KMS-11 (cell line): Measurements from ENCODE around the gene NTNG2.

Source experiments
- H2AFZ ChIP-seq: fragments of 200-600 bp; sonication (generic); 2 replicates; pipeline ENCODE4 v1.6.1; 2016; ENCODE audit warnings: antibody characterized with exemption, mixed run types, low read depth
- H3K27ac ChIP-seq: fragments of 200-600 bp; sonication (generic); 2 replicates; pipeline ENCODE4 v1.6.1; 2016; ENCODE audit warnings: mild to moderate bottlenecking, mixed run types
- H3K27me3 ChIP-seq: fragments of 200-600 bp; sonication (generic); 2 replicates; pipeline ENCODE4 v1.6.1; 2017; ENCODE audit warnings: mild to moderate bottlenecking, low read depth, mixed run types, moderate library complexity; ENCODE audit not compliant: insufficient read depth
- H3K36me3 ChIP-seq: fragments of 200-600 bp; sonication (generic); 2 replicates; pipeline ENCODE4 v1.6.1; 2017; ENCODE audit warnings: mild to moderate bottlenecking, mixed run types; ENCODE audit not compliant: insufficient read depth
- H3K4me1 ChIP-seq: fragments of 200-600 bp; sonication (generic); 2 replicates; pipeline ENCODE4 v1.6.1; 2016; ENCODE audit warnings: mild to moderate bottlenecking, low read depth, mixed run types; ENCODE audit not compliant: poor library complexity, severe bottlenecking
- H3K4me2 ChIP-seq: fragments of 200-600 bp; sonication (generic); 2 replicates; pipeline ENCODE4 v1.7.0; 2016; ENCODE audit warnings: mild to moderate bottlenecking, mixed run types
- H3K4me3 ChIP-seq: fragments of 200-600 bp; sonication (generic); IDR thresholded peaks from 2 replicates; pipeline ENCODE4 v1.6.1; 2017; ENCODE audit warnings: low read depth, low read length, mixed read lengths; ENCODE audit not compliant: insufficient read depth
- H3K79me2 ChIP-seq: fragments of 200-600 bp; sonication (generic); 2 replicates; pipeline ENCODE4 v1.6.1; 2016; ENCODE audit warnings: low read depth, mixed run types; ENCODE audit not compliant: insufficient read depth
- H3K9ac ChIP-seq: fragments of 200-600 bp; sonication (generic); 2 replicates; pipeline ENCODE4 v1.6.1; 2016; ENCODE audit warnings: mild to moderate bottlenecking, mixed run types
- H4K20me1 ChIP-seq: fragments of 200-600 bp; sonication (generic); 2 replicates; pipeline ENCODE4 v1.6.1; 2016; ENCODE audit warnings: mild to moderate bottlenecking, mixed run types; ENCODE audit not compliant: insufficient read depth
- CTCF ChIP-seq: fragments of 200-600 bp; sonication (generic); conservative IDR thresholded peaks from 2 replicates; pipeline ENCODE4 v1.6.1; 2017; ENCODE audit warnings: low read depth, mild to moderate bottlenecking, antibody characterized with exemption, low read length, moderate library complexity, mixed read lengths

NTNG2 gene

GRCh38 chr9:132157347-132158116 is 4.3 kb upstream of the NTNG2 start:
- Histone ChIP-seq H3K79me2 (no peaks in the 10 kb centered on the region), H3K9ac (no peak overlapping the region), H3K27me3 (peaks cover 94% of the 10 kb centered on the region), H3K36me3 (no peaks in the 10 kb centered on the region), H3K4me3 (no peak overlapping the region), H3K27ac (no peak overlapping the region), H3K4me2 (no peak overlapping the region), H4K20me1 (no peaks in the 10 kb centered on the region), H3K4me1 (no peaks in the 10 kb centered on the region), H2AFZ (no peak overlapping the region)
- no peak for TF ChIP-seq CTCF

- peak overlapping the region; percentile 63 for H3K4me2 ChIP-seq
- H3K4me3 ChIP-seq: no peak overlapping the region
- no peak overlapping the region for H3K27ac ChIP-seq
- H3K9ac ChIP-seq: no peak overlapping the region
- no peaks in the 10 kb centered on the region for H3K4me1 ChIP-seq
- no peaks in the 10 kb centered on the region for H3K79me2 ChIP-seq
- no peaks in the 10 kb centered on the region for H3K36me3 ChIP-seq
- H3K27me3 ChIP-seq: peaks cover 94% of the 10 kb centered on the region
- H4K20me1 ChIP-seq: no peaks in the 10 kb centered on the region
- TF ChIP-seq CTCF: no peak
- H2AFZ ChIP-seq: peak overlapping the region; percentile 41; the same call in 1 of the 2 replicates
These were observed 786 bp upstream of the NTNG2 start for GRCh38 chr9:132160802-132161742.

GRCh38 chr9:132162764-132163456 is 1.1 kb downstream of the NTNG2 start:
- TF ChIP-seq CTCF: no peak
- no peak overlapping the region for H3K4me3 ChIP-seq
- no peaks in the 10 kb centered on the region for H3K79me2 ChIP-seq
- peaks cover 96% of the 10 kb centered on the region for H3K27me3 ChIP-seq
- no peaks in the 10 kb centered on the region for H4K20me1 ChIP-seq
- H2AFZ ChIP-seq: peak overlapping the region; percentile 82; the same call in 1 of the 2 replicates
- no peaks in the 10 kb centered on the region for H3K36me3 ChIP-seq
- H3K27ac ChIP-seq: no peak overlapping the region
- H3K4me2 ChIP-seq: peak overlapping the region; percentile 63; the same call in 1 of the 2 replicates
- H3K4me1 ChIP-seq: no peaks in the 10 kb centered on the region
- H3K9ac ChIP-seq: no peak overlapping the region

GRCh38 chr9:132163457-132163875 is 1.6 kb downstream of the NTNG2 start:
- no peak for TF ChIP-seq CTCF
- Histone ChIP-seq H3K4me3 (no peak overlapping the region), H3K4me2 (no peak overlapping the region), H2AFZ (no peak overlapping the region), H3K27ac (no peak overlapping the region), H3K9ac (no peak overlapping the region), H3K79me2 (no peaks in the 10 kb centered on the region), H3K36me3 (no peaks in the 10 kb centered on the region), H4K20me1 (no peaks in the 10 kb centered on the region), H3K4me1 (no peaks in the 10 kb centered on the region), H3K27me3 (peaks cover 96% of the 10 kb centered on the region)
